ENCODE data around the gene HRH3. TPM values are rescaled to one million over a fixed set of nuclear protein-coding genes. Genes with fewer than 3 reads are reported as not detected.

The HRH3 gene
- total and polyA plus RNA-seq, 7 donors: not detected

DNA sequence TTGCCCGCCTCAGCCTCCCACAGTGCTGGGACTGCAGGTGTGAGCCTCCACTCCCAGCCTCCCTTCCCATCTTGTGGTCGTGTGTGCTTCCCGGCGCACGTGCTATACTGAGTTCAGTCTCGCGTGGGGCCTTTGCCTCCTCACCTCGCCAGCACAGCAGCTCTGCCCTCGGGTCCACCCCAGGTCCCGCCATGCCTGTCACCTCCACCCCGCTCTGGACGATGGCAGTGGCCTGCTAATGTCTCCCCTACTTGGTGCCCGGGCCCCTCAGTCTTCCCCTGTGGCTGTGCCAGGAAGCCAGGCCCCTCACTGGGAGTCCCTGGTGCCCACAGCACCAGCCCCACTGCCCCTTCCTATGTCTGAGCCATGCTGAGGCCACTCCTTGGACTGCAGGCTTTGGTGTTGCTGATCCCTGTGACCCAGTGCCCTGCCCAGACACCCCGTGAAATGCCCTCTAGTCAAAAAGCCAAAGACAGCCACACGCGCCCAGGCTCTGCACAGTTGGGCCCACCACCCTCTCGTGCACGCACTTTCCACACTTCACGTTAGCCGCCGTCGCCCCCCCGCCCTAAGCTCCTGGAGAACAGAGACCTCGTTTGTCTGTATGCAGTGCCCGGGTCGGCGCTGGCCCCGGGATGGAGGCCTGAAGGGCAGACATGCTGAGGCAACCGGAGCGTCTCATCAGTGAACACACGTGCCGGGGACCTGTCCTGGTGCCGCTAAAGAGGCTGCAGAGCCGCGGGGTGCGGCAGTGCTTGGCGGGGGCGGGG is 14.3 kb downstream of the HRH3 start:
- Histone ChIP-seq H3K9me3 (no peaks in the 10 kb centered on the region), H3K27me3 (peaks cover 3 to 18% (median 10%) of the 10 kb centered on the region in 3 donors), H3K36me3 (peaks cover 0 to 31% (median 11%) of the 10 kb centered on the region in 4 donors), H3K4me3 (no peak overlapping the region), H3K27ac (no peak overlapping the region), H3K4me1 (no peaks in the 10 kb centered on the region)
- intact Hi-C loops (cut with DNase I): no loop called here
- TF ChIP-seq POLR2A (IDR thresholded peaks at IDR 0.05) (no peak), POLR2AphosphoS5 (IDR thresholded peaks at IDR 0.05) (no peak), EP300 (IDR thresholded peaks at IDR 0.05) (no peak)
- TF ChIP-seq, protein P1, sequence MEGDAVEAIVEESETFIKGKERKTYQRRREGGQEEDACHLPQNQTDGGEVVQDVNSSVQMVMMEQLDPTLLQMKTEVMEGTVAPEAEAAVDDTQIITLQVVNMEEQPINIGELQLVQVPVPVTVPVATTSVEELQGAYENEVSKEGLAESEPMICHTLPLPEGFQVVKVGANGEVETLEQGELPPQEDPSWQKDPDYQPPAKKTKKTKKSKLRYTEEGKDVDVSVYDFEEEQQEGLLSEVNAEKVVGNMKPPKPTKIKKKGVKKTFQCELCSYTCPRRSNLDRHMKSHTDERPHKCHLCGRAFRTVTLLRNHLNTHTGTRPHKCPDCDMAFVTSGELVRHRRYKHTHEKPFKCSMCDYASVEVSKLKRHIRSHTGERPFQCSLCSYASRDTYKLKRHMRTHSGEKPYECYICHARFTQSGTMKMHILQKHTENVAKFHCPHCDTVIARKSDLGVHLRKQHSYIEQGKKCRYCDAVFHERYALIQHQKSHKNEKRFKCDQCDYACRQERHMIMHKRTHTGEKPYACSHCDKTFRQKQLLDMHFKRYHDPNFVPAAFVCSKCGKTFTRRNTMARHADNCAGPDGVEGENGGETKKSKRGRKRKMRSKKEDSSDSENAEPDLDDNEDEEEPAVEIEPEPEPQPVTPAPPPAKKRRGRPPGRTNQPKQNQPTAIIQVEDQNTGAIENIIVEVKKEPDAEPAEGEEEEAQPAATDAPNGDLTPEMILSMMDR (IDR thresholded peaks at IDR 0.05): no peak
- DNase-seq: no peak
- 92 to 93% methylated on average over 38 of the region's 38 CpGs for WGBS, 2 donors

DNA sequence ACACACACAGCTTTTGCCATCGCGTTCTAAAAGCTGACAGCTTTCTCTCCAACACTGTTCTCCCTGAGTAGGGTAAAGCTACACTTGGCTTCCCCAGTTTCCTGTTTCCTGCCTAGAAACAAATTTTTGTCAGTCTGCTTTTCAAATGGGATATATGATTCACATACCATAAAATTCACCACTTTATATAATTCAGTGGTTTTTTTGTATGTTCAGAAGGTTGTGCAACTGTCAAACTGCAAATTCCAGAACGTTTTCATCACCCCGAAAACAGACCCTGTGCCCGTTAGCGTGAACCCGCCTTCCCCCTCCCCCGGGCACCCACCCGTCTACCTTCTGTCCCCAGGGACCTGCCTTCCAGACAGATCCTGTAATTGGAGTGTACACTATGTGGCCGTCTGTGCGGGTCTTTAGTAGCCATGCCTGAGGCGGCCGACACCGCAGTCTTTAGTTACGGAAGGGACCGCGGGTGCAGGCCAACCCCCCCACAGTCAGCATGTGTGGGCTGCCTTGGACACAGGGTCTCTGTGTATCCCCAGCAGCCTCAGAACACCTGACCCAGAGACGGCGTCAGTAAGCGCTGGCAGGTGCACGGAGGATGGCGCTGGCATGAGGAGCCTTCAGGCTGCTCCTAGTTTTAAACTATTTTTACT is 16.6 kb downstream of the HRH3 start:
- 87 to 90% methylated on average over 22 of the region's 22 CpGs for WGBS, 2 donors
- no peak for TF ChIP-seq POLR2AphosphoS5 (IDR thresholded peaks at IDR 0.05)
- TF ChIP-seq EP300 (IDR thresholded peaks at IDR 0.05): no peak
- TF ChIP-seq, protein P1 (IDR thresholded peaks at IDR 0.05): no peak
- no peak for TF ChIP-seq POLR2A (IDR thresholded peaks at IDR 0.05)
- no peaks in the 10 kb centered on the region for H3K4me1 ChIP-seq
- intact Hi-C loops (cut with DNase I): no loop called here
- no peak overlapping the region for H3K4me3 ChIP-seq
- no peak overlapping the region for H3K27ac ChIP-seq
- no peaks in the 10 kb centered on the region for H3K27me3 ChIP-seq
- H3K36me3 ChIP-seq: peaks cover 13 to 52% (median 29%) of the 10 kb centered on the region in 4 donors
- no peaks in the 10 kb centered on the region for H3K9me3 ChIP-seq
- DNase-seq: no peak

DNA sequence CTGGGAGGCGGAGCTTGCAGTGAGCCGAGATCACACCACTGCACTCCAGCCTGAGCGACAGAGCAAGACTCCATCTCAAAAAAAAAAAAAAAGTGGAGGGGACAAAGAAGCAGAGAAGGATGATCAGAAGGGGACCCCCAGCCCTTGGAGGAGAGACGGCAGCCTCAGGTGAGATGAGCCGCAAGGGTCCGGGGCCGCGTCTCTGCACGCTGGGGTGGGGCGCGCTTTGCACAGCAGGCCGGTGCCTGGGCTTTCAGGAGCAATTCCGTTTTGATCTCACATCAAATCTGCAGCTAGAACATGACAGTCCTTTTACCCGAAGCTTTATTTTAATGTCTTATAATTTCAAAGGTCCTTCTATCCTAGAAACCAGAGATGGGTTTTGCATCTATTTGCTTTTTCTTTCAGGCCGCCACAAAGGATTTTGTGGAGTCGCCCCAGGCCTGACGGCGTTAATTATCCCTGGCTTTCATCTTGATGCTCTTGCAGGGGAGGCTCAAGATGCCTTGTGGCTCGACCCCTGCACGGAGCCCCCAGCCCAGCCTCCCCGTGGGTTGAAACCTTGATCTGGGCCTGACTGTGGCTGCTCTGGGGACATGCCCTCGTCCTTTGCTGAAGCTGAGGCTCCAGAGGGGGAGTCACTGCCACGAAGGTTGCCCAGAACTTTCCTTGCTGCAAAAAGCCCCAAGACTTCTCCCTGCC is 17.3 kb downstream of the HRH3 start:
- TF ChIP-seq, protein P1 (IDR thresholded peaks at IDR 0.05): no peak
- TF ChIP-seq EP300 (IDR thresholded peaks at IDR 0.05) (no peak), POLR2A (IDR thresholded peaks at IDR 0.05) (no peak), POLR2AphosphoS5 (IDR thresholded peaks at IDR 0.05) (no peak)
- intact Hi-C loops (cut with DNase I): no loop called here
- H3K27ac ChIP-seq: no peak overlapping the region
- DNase-seq: no peak
- H3K27me3 ChIP-seq: no peaks in the 10 kb centered on the region
- no peak overlapping the region for H3K4me3 ChIP-seq
- WGBS, 2 donors: 90 to 92% methylated on average over 23 of the region's 23 CpGs
- H3K9me3 ChIP-seq: no peaks in the 10 kb centered on the region
- H3K36me3 ChIP-seq: peaks cover 19 to 59% (median 35%) of the 10 kb centered on the region in 4 donors
- H3K4me1 ChIP-seq: no peaks in the 10 kb centered on the region

DNA sequence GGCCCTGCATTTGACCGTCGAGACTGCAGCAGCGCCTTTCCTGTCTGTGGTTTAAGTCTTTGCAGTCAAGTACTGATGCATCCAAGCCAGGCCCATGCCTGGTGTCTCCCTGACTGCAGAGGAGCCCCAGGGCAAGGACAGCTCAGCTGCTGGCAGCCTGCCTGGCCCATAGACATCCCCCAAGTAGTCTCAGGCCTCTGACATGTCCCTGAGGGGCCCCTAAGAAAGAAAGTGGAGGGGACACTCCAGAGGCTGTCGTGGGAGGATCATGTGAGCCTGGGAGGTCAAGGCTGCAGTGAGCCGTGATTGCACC is 18.0 kb downstream of the HRH3 start:
- Histone ChIP-seq H3K27ac (no peak overlapping the region), H3K4me3 (no peak overlapping the region), H3K36me3 (peaks cover 24 to 66% (median 40%) of the 10 kb centered on the region in 4 donors), H3K27me3 (no peaks in the 10 kb centered on the region), H3K4me1 (no peaks in the 10 kb centered on the region), H3K9me3 (no peaks in the 10 kb centered on the region)
- TF ChIP-seq POLR2A (IDR thresholded peaks at IDR 0.05) (no peak), POLR2AphosphoS5 (IDR thresholded peaks at IDR 0.05) (no peak)
- TF ChIP-seq, protein P1 (IDR thresholded peaks at IDR 0.05): no peak
- DNase-seq: no peak
- 63 to 77% methylated on average over 5 of the region's 5 CpGs for WGBS, 2 donors
- intact Hi-C loops (cut with DNase I): no loop called here
